ENCODE data around the gene FAM3C.

The FAM3C gene

DNA sequence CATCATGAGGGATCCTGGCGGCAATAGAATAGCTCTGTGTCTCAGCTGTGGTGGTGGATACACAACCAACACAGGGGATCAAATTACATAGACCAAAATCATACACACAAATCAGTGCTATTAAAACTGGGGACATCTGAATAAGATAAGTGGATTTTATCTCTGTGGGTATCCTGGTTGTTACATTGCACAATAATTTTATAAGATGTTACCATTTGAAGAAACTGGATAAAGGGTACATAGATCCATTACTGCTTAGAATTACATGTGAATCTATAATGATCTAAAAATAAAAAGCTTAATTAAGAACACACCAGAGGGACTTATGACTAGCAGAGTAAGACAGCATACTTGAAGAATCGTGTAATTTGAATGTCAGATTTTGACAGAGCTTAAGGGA lies 8.2 kb upstream of the FAM3C start:
- TF ChIP-seq, protein P1, sequence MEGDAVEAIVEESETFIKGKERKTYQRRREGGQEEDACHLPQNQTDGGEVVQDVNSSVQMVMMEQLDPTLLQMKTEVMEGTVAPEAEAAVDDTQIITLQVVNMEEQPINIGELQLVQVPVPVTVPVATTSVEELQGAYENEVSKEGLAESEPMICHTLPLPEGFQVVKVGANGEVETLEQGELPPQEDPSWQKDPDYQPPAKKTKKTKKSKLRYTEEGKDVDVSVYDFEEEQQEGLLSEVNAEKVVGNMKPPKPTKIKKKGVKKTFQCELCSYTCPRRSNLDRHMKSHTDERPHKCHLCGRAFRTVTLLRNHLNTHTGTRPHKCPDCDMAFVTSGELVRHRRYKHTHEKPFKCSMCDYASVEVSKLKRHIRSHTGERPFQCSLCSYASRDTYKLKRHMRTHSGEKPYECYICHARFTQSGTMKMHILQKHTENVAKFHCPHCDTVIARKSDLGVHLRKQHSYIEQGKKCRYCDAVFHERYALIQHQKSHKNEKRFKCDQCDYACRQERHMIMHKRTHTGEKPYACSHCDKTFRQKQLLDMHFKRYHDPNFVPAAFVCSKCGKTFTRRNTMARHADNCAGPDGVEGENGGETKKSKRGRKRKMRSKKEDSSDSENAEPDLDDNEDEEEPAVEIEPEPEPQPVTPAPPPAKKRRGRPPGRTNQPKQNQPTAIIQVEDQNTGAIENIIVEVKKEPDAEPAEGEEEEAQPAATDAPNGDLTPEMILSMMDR (IDR thresholded peaks at IDR 0.05; ENCODE audit: borderline replicate concordance, extremely low read depth, low read length, poor library complexity, severe bottlenecking): no peak
- TF ChIP-seq EZH2 (IDR thresholded peaks at IDR 0.05; ENCODE audit: borderline replicate concordance, low read depth, low read length, severe bottlenecking): no peak
- no peaks in the 10 kb centered on the region for H4K20me1 ChIP-seq (ENCODE audit: insufficient read depth, low read length)
- no peaks in the 10 kb centered on the region for H3K36me3 ChIP-seq (ENCODE audit: insufficient read depth, low read length)
- no peaks in the 10 kb centered on the region for H3K9me3 ChIP-seq (ENCODE audit: insufficient read depth, low read length, severe bottlenecking)
- DNase-seq (no peak), ATAC-seq (ENCODE audit: insufficient read depth, low read depth) (no peak)
- no peaks in the 10 kb centered on the region for H3K4me1 ChIP-seq (ENCODE audit: insufficient read depth, low read length)
- no peaks in the 10 kb centered on the region for H3K27me3 ChIP-seq (ENCODE audit: insufficient read depth, low read length, poor library complexity)
- H3K9ac ChIP-seq (ENCODE audit: low read depth, low read length): no peak overlapping the region
- no peak overlapping the region for H3K4me3 ChIP-seq (ENCODE audit: low read depth in 1 of 2, low read length in 2 of 2)
- H2AFZ ChIP-seq (ENCODE audit: low read depth, low read length): no peak overlapping the region
- H3K4me2 ChIP-seq (ENCODE audit: insufficient read depth, low read length): no peak overlapping the region
- no peaks in the 10 kb centered on the region for H3K79me2 ChIP-seq (ENCODE audit: insufficient read depth, low read length)
- no peak overlapping the region for H3K27ac ChIP-seq (ENCODE audit: low read length)

DNA sequence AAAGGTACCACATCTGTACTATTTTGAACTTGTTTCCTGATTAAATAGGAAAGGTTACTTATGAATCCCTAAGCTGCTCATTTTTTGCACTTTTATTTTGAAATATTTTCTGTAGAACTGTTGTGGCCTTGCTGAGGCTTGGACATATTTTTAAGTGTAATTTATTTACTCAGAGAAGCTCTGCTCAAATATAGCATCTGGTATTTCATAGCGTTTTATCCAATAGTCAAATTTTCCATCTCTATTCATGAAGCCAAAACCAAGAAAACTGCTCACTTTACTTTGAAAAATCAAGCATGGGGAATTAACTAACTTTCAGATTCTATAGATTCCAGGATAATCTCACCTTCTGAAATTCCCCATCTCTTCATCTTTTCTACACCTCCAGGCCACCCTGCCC lies 6.6 kb upstream of the FAM3C start:
- DNase-seq: no peak
- Histone ChIP-seq H4K20me1 (ENCODE audit: insufficient read depth, low read length) (no peaks in the 10 kb centered on the region), H3K27me3 (ENCODE audit: insufficient read depth, low read length, poor library complexity) (no peaks in the 10 kb centered on the region), H3K4me3 (ENCODE audit: low read depth in 1 of 2, low read length in 2 of 2) (no peak overlapping the region), H3K9me3 (ENCODE audit: insufficient read depth, low read length, severe bottlenecking) (no peaks in the 10 kb centered on the region), H3K4me1 (ENCODE audit: insufficient read depth, low read length) (no peaks in the 10 kb centered on the region), H3K4me2 (ENCODE audit: insufficient read depth, low read length) (no peak overlapping the region), H2AFZ (ENCODE audit: low read depth, low read length) (no peak overlapping the region), H3K79me2 (ENCODE audit: insufficient read depth, low read length) (no peaks in the 10 kb centered on the region), H3K27ac (ENCODE audit: low read length) (no peak overlapping the region), H3K9ac (ENCODE audit: low read depth, low read length) (no peak overlapping the region), H3K36me3 (ENCODE audit: insufficient read depth, low read length) (no peaks in the 10 kb centered on the region)
- TF ChIP-seq EZH2 (IDR thresholded peaks at IDR 0.05; ENCODE audit: borderline replicate concordance, low read depth, low read length, severe bottlenecking): no peak
- TF ChIP-seq, protein P1 (IDR thresholded peaks at IDR 0.05; ENCODE audit: borderline replicate concordance, extremely low read depth, low read length, poor library complexity, severe bottlenecking): no peak
- ATAC-seq (ENCODE audit: insufficient read depth, low read depth): no peak

DNA sequence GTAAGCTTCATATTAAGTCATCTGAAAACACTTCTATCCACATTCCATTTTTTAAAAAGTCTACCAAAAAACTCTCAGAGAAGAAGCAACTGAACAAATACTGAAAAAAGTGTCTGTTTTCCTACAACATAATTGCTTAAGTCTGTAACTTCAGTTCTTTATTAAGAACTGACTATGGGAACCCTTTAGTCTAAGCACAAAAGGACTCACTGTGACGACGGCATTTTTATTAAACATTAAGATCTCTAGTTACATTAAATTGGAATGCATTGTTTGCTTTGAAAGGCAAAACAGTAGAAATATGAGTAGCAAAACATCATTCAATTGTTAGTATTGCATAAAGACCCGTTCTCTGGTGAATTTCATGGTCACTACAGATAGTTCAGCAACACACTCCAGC lies 5.8 kb upstream of the FAM3C start:
- no peak overlapping the region for H3K4me2 ChIP-seq (ENCODE audit: insufficient read depth, low read length)
- H3K36me3 ChIP-seq (ENCODE audit: insufficient read depth, low read length): no peaks in the 10 kb centered on the region
- no peak overlapping the region for H3K9ac ChIP-seq (ENCODE audit: low read depth, low read length)
- no peaks in the 10 kb centered on the region for H3K27me3 ChIP-seq (ENCODE audit: insufficient read depth, low read length, poor library complexity)
- no peak overlapping the region for H3K27ac ChIP-seq (ENCODE audit: low read length)
- TF ChIP-seq EZH2 (IDR thresholded peaks at IDR 0.05; ENCODE audit: borderline replicate concordance, low read depth, low read length, severe bottlenecking): no peak
- TF ChIP-seq, protein P1 (IDR thresholded peaks at IDR 0.05; ENCODE audit: borderline replicate concordance, extremely low read depth, low read length, poor library complexity, severe bottlenecking): no peak
- H3K9me3 ChIP-seq (ENCODE audit: insufficient read depth, low read length, severe bottlenecking): no peaks in the 10 kb centered on the region
- DNase-seq: no peak
- H3K4me1 ChIP-seq (ENCODE audit: insufficient read depth, low read length): peaks cover 2% of the 10 kb centered on the region; the same call in 1 of the 2 replicates
- H2AFZ ChIP-seq (ENCODE audit: low read depth, low read length): no peak overlapping the region
- H3K79me2 ChIP-seq (ENCODE audit: insufficient read depth, low read length): no peaks in the 10 kb centered on the region
- no peaks in the 10 kb centered on the region for H4K20me1 ChIP-seq (ENCODE audit: insufficient read depth, low read length)
- no peak for ATAC-seq (ENCODE audit: insufficient read depth, low read depth)
- no peak overlapping the region for H3K4me3 ChIP-seq (ENCODE audit: low read depth in 1 of 2, low read length in 2 of 2)

DNA sequence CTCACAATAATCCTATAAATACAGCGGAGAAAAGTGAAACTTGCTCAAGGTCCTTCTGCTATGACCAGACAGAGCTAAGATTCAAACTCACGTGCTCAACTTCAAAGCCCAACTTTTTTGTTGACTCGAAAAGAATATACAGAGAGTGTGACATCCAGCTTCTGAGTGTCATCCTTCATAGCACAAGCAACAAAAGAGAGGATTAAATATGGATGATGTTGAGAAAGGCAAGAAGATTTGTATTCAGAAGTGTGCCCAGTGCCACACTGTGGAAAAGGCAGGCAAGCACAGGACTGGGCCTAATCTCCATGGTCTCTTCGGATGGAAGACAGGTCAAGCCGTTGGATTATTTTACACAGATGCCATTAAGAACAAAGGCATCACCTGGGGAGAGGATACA lies 2.1 kb upstream of the FAM3C start:
- Histone ChIP-seq H3K79me2 (ENCODE audit: insufficient read depth, low read length) (peaks cover 24% of the 10 kb centered on the region), H3K4me3 (ENCODE audit: low read depth in 1 of 2, low read length in 2 of 2) (no peak overlapping the region), H4K20me1 (ENCODE audit: insufficient read depth, low read length) (no peaks in the 10 kb centered on the region; the same call in 1 of the 2 replicates), H3K9me3 (ENCODE audit: insufficient read depth, low read length, severe bottlenecking) (no peaks in the 10 kb centered on the region), H2AFZ (ENCODE audit: low read depth, low read length) (0 out of 2 replicates have a peak overlapping the region, but pooled peaks have one; percentile 8), H3K9ac (ENCODE audit: low read depth, low read length) (no peak overlapping the region), H3K4me2 (ENCODE audit: insufficient read depth, low read length) (no peak overlapping the region), H3K4me1 (ENCODE audit: insufficient read depth, low read length) (peaks cover 25% of the 10 kb centered on the region), H3K36me3 (ENCODE audit: insufficient read depth, low read length) (no peaks in the 10 kb centered on the region; the same call in 1 of the 2 replicates), H3K27ac (ENCODE audit: low read length) (no peak overlapping the region), H3K27me3 (ENCODE audit: insufficient read depth, low read length, poor library complexity) (no peaks in the 10 kb centered on the region)
- no peak for DNase-seq
- ATAC-seq (ENCODE audit: insufficient read depth, low read depth): no peak
- no peak for TF ChIP-seq EZH2 (IDR thresholded peaks at IDR 0.05; ENCODE audit: borderline replicate concordance, low read depth, low read length, severe bottlenecking)
- TF ChIP-seq, protein P1 (IDR thresholded peaks at IDR 0.05; ENCODE audit: borderline replicate concordance, extremely low read depth, low read length, poor library complexity, severe bottlenecking): peak; percentile 54

Data from DND-41 (cell line).